ENCODE results near the gene RREB1.
A peak's percentile ranks its signal among the peaks of the same experiment; 100 is the strongest.

Gene RREB1

DNA sequence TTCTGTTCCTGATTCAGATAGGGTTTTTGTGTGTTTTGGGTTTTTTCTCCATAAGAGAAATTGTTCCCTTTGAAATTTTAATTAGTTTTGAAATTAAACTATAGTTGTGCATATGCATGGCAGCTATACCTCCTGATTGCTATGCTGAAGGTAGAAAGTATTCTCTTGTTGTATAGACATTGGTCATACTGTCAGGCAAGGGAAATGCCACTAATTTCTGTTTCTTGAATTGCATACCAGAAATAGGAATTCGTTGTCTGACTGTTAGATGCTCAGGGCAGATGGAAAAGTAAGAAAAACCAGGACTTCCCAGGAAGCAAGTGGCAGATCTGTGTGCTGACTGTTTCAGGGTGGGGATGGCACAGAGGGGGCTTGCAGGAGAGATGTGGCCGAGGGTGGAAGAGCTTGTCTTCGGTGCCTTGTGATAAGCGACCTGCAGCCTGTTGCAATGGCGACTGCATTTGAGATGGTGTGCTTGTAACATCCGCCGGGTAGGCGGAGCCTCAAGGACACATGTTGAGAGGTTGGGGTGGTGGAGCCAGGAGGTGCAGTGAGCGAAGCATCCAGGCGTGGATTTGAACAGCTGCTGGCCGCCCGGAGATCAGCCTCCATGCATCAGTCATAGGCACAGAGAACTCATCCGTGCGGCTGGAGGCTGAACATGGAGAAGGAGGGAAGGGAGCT lies 42.8 kb downstream of the RREB1 start (continued):
- TF ChIP-seq YY2 (tag by site-specific recombination; IDR thresholded peaks at IDR 0.05) (no peak), IKZF3 (tag by site-specific recombination; IDR thresholded peaks at IDR 0.05) (no peak), ZNF792 (tag by site-specific recombination; IDR thresholded peaks at IDR 0.05) (no peak), SCRT2 (tag by site-specific recombination; IDR thresholded peaks at IDR 0.05) (peak; percentile 98), ZNF48 (tag by site-specific recombination; IDR thresholded peaks at IDR 0.05) (no peak), ZNF133 (tag by site-specific recombination; IDR thresholded peaks at IDR 0.05) (no peak), ZNF335 (tag by site-specific recombination; conservative IDR thresholded peaks at IDR 0.05) (0 out of 2 replicates have a peak, but pooled peaks have one; percentile 29), YY1 (tag by site-specific recombination; IDR thresholded peaks at IDR 0.05) (peak; percentile 34; the same call in 1 of the 2 replicates), ZNF112 (tag by site-specific recombination; IDR thresholded peaks at IDR 0.05) (no peak), ZNF10 (tag by site-specific recombination; IDR thresholded peaks at IDR 0.05) (0 out of 2 replicates have a peak, but pooled peaks have one; percentile 32), ZNF324 (tag by site-specific recombination; IDR thresholded peaks at IDR 0.05) (no peak), ZNF677 (tag by site-specific recombination; IDR thresholded peaks at IDR 0.05) (no peak), ZNF341 (tag by site-specific recombination; IDR thresholded peaks at IDR 0.05; ENCODE audit: low read depth) (peak; percentile 38; the same call in 1 of the 2 replicates)
- TF ChIP-seq, protein P1, sequence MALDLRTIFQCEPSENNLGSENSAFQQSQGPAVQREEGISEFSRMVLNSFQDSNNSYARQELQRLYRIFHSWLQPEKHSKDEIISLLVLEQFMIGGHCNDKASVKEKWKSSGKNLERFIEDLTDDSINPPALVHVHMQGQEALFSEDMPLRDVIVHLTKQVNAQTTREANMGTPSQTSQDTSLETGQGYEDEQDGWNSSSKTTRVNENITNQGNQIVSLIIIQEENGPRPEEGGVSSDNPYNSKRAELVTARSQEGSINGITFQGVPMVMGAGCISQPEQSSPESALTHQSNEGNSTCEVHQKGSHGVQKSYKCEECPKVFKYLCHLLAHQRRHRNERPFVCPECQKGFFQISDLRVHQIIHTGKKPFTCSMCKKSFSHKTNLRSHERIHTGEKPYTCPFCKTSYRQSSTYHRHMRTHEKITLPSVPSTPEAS (tag by site-specific recombination; IDR thresholded peaks at IDR 0.05), result no peak

DNA sequence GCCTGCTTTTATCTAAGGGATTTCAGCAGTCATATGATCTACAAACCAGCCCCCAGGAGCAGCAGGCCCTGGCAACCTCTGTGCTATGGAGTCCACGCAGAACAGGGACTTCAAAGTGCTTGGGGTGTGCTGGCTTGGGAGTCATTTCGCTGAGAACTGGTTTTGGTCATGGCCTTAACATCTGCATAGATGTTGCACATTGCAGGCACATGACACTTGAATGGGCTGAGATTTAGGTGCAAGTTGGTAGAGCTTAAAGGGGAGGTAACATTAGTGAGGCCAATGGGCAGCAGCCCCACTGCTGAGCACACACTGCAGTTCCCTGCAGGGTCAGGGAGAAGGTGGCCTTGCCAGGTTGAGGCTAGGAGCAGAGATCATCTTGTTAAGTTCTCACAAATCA lies 43.6 kb downstream of the RREB1 start:
- no peak overlapping the region for H3K27ac ChIP-seq (ENCODE audit: extremely low read depth, low read depth, low read length)
- CTCF ChIA-PET, result interaction anchor here (0.5 to 1.1 kb wide), 5 partner anchors 9 to 604 kb away, joined by 3 to 5 read pairs (median 3); no protein-coding TSS in a partner anchor
- no peaks in the 10 kb centered on the region for H3K9me3 ChIP-seq (ENCODE audit: control insufficient read depth, insufficient read depth, low read depth, low read length)
- no peak overlapping the region for H3K4me3 ChIP-seq (ENCODE audit: low read depth, low read length)
- H3K36me3 ChIP-seq (ENCODE audit: control insufficient read depth in 2 of 2, insufficient read depth in 1 of 2, low read length in 2 of 2), result no peaks in the 10 kb centered on the region
- POLR2A ChIA-PET, result no interaction called here
- TF ChIP-seq ZNF600 (tag by site-specific recombination; IDR thresholded peaks at IDR 0.05) (peak; percentile 55; the same call in 1 of the 2 replicates), ZNF558 (tag by site-specific recombination; IDR thresholded peaks at IDR 0.05) (no peak), OVOL3 (tag by site-specific recombination; IDR thresholded peaks at IDR 0.05) (no peak)
- H3K4me1 ChIP-seq (ENCODE audit: control insufficient read depth, insufficient read depth, low read length), result peaks cover 10% of the 10 kb centered on the region; the same call in 1 of the 2 replicates

GRCh38 chr6:7152462-7152861 lies 44.7 kb downstream of the RREB1 start:
- no peaks in the 10 kb centered on the region for H3K9me3 ChIP-seq (ENCODE audit: control insufficient read depth, insufficient read depth, low read depth, low read length)
- no peak overlapping the region for H3K27ac ChIP-seq (ENCODE audit: extremely low read depth, low read depth, low read length)
- H3K36me3 ChIP-seq (ENCODE audit: control insufficient read depth in 2 of 2, insufficient read depth in 1 of 2, low read length in 2 of 2), result no peaks in the 10 kb centered on the region
- H3K4me1 ChIP-seq (ENCODE audit: control insufficient read depth, insufficient read depth, low read length), result peaks cover 10% of the 10 kb centered on the region; the same call in 1 of the 2 replicates
- CTCF ChIA-PET, result interaction anchor here (0.6 to 1.1 kb wide), 8 partner anchors 14 to 605 kb away, joined by 3 to 5 read pairs (median 3); no protein-coding TSS in a partner anchor
- POLR2A ChIA-PET, result interaction anchor here (0.8 to 1.3 kb wide), 3 partner anchors 14 to 109 kb away, joined by 3 to 4 read pairs (median 3); no protein-coding TSS in a partner anchor
- no peak overlapping the region for H3K4me3 ChIP-seq (ENCODE audit: low read depth, low read length)
- TF ChIP-seq ZSCAN23 (tag by site-specific recombination; IDR thresholded peaks at IDR 0.05) (no peak), ZFP69B (tag by site-specific recombination; IDR thresholded peaks at IDR 0.05) (no peak), ZNF843 (tag by site-specific recombination; IDR thresholded peaks at IDR 0.05) (no peak), ZNF621 (tag by site-specific recombination; IDR thresholded peaks at IDR 0.05) (no peak), IKZF3 (tag by site-specific recombination; IDR thresholded peaks at IDR 0.05) (no peak), ZNF837 (tag by site-specific recombination; IDR thresholded peaks at IDR 0.05) (no peak), HOXC10 (CRISPR knock-in tag; IDR thresholded peaks at IDR 0.05) (no peak), YY1 (tag by site-specific recombination; IDR thresholded peaks at IDR 0.05) (no peak), KLF17 (tag by site-specific recombination; IDR thresholded peaks at IDR 0.05) (no peak)
- TF ChIP-seq, protein P2, sequence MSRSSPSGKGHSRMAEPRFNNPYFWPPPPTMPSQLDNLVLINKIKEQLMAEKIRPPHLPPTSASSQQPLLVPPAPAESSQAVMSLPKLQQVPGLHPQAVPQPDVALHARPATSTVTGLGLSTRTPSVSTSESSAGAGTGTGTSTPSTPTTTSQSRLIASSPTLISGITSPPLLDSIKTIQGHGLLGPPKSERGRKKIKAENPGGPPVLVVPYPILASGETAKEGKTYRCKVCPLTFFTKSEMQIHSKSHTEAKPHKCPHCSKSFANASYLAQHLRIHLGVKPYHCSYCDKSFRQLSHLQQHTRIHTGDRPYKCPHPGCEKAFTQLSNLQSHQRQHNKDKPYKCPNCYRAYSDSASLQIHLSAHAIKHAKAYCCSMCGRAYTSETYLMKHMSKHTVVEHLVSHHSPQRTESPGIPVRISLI (tag by site-specific recombination; IDR thresholded peaks at IDR 0.05), result no peak
- TF ChIP-seq, protein P3, sequence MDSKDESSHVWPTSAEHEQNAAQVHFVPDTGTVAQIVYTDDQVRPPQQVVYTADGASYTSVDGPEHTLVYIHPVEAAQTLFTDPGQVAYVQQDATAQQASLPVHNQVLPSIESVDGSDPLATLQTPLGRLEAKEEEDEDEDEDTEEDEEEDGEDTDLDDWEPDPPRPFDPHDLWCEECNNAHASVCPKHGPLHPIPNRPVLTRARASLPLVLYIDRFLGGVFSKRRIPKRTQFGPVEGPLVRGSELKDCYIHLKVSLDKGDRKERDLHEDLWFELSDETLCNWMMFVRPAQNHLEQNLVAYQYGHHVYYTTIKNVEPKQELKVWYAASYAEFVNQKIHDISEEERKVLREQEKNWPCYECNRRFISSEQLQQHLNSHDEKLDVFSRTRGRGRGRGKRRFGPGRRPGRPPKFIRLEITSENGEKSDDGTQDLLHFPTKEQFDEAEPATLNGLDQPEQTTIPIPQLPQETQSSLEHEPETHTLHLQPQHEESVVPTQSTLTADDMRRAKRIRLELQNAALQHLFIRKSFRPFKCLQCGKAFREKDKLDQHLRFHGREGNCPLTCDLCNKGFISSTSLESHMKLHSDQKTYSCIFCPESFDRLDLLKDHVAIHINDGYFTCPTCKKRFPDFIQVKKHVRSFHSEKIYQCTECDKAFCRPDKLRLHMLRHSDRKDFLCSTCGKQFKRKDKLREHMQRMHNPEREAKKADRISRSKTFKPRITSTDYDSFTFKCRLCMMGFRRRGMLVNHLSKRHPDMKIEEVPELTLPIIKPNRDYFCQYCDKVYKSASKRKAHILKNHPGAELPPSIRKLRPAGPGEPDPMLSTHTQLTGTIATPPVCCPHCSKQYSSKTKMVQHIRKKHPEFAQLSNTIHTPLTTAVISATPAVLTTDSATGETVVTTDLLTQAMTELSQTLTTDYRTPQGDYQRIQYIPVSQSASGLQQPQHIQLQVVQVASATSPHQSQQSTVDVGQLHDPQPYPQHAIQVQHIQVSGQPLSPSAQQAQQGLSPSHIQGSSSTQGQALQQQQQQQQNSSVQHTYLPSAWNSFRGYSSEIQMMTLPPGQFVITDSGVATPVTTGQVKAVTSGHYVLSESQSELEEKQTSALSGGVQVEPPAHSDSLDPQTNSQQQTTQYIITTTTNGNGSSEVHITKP (tag by site-specific recombination; IDR thresholded peaks at IDR 0.05), result no peak
